ENCODE data around the gene MAP4K5.

DNA sequence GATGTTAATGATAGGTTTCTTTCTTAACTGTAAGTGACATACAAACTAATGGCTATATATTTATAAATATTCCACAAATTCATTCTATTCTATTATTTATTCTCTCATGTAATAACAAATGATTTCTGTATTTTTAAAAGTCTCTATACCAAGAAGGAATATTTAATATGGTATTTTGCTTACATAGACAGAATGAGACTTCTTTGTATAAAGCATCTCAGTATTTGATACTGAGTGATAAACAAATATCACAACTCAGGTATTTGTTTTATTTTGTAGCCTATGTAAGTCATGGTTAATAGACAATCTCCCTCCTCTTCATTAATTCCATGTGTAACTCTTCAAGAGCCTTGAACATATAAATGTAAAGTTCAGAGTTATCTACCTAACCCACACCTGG, 45.6 kb upstream of the MAP4K5 start:
- TF ChIP-seq CTCF (IDR thresholded peaks at IDR 0.05) (no peak), POLR2A (IDR thresholded peaks at IDR 0.05) (no peak), POLR2AphosphoS5 (IDR thresholded peaks at IDR 0.05; ENCODE audit: insufficient read depth in 1 of 2, low read depth in 1 of 2) (no peak)

Measured in vagina (tissue), 2 donors.